Common myeloid progenitor, CD34-positive (primary cell): ENCODE results near the gene ACOX2.

Experiments
- CTCF ChIA-PET: fragments of 350-600 bp; sonication (Branson Sonifier 250); formaldehyde crosslinking; loops from one replicate; lab custom pipeline; 2021; ENCODE audit warnings: antibody characterized with exemption; lab: Charles Lee
- POLR2A ChIA-PET: fragments of 350-600 bp; sonication (Branson Sonifier 250); formaldehyde crosslinking; loops from one replicate; lab custom pipeline; 2021; ENCODE audit warnings: antibody characterized with exemption; lab: Charles Lee
- DNase-seq, 3 donors: peaks; one replicate each; pipeline versions ENCODE4 v3.0.0 to v3.0.0-alpha.2; 2013
- H3K27ac ChIP-seq, 2 experiments: 1 replicate in 1 of 2; 2 replicates in 1 of 2; pipeline ENCODE4 v1.7.0; 2013; ENCODE audit warnings: inconsistent platforms in 2 of 2, low read length in 2 of 2, mild to moderate bottlenecking in 2 of 2, low read depth in 1 of 2, moderate library complexity in 1 of 2; ENCODE audit not compliant: severe bottlenecking in 2 of 2, insufficient read depth in 1 of 2, poor library complexity in 1 of 2
- H3K27me3 ChIP-seq, 5 experiments: replicated peaks in 2 of 5; 1 replicate in 3 of 5; 2 replicates in 2 of 5; pipeline versions ENCODE4 v1.6.1 to v1.7.0; 2013; ENCODE audit warnings: low read length in 4 of 5, mild to moderate bottlenecking in 2 of 5, moderate library complexity in 2 of 5, inconsistent platforms in 1 of 5; ENCODE audit not compliant: insufficient read depth in 5 of 5, control insufficient read depth in 4 of 5
- H3K36me3 ChIP-seq, 4 experiments: 1 replicate in 2 of 4; 2 replicates in 2 of 4; pipeline versions ENCODE4 v1.6.1 to v1.7.0; 2013; ENCODE audit warnings: low read length in 3 of 4, control low read depth in 1 of 4, mild to moderate bottlenecking in 1 of 4; ENCODE audit not compliant: control insufficient read depth in 4 of 4, insufficient read depth in 4 of 4
- H3K4me1 ChIP-seq, 4 experiments: 1 replicate in 3 of 4; 2 replicates in 1 of 4; pipeline versions ENCODE4 v1.6.1 to v1.7.1; 2013; ENCODE audit warnings: low read length in 3 of 4, mild to moderate bottlenecking in 3 of 4, control low read depth in 1 of 4, inconsistent platforms in 1 of 4, moderate library complexity in 1 of 4; ENCODE audit not compliant: control insufficient read depth in 4 of 4, insufficient read depth in 4 of 4; ENCODE audit errors: control extremely low read depth in 1 of 4
- H3K4me3 ChIP-seq, 7 experiments: 1 replicate in 4 of 7; 2 replicates in 3 of 7; pipeline versions ENCODE4 v1.5.1 to v1.7.0; 2013; ENCODE audit warnings: mild to moderate bottlenecking in 7 of 7, low read length in 6 of 7, moderate library complexity in 6 of 7, inconsistent platforms in 2 of 7, low read depth in 2 of 7, control low read depth in 1 of 7; ENCODE audit not compliant: insufficient read depth in 4 of 7, control insufficient read depth in 1 of 7; ENCODE audit errors: extremely low read depth in 1 of 7
- H3K9me3 ChIP-seq, 5 experiments: 1 replicate in 4 of 5; 2 replicates in 1 of 5; pipeline versions ENCODE4 v1.6.1 to v1.7.1; 2013; ENCODE audit warnings: low read length in 4 of 5, mild to moderate bottlenecking in 2 of 5, inconsistent platforms in 1 of 5, low read depth in 1 of 5, moderate library complexity in 1 of 5; ENCODE audit not compliant: control insufficient read depth in 4 of 5, insufficient read depth in 2 of 5; ENCODE audit errors: control extremely low read depth in 1 of 5
- WGBS: methylation state at CpG from one replicate; pipeline ENCODE4 v1.1.5; 2013; ENCODE audit not compliant: insufficient coverage; 5-methylcytosine and 5-hydroxymethylcytosine counted together

Gene ACOX2

DNA sequence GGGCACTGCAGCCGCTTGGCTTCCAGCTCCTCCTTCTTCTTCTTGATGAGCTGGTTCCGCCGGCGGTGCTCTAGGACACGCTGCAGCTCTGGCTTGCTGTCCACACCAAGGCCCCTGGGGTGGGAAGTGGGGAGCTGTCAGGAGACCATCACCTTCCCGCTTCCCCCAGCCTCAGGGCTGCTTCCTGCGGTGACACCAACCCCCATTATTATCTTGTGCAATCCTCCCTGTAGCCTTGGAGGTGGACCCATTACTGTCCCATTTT lies 30.2 kb upstream of the ACOX2 start:
- peaks cover 0 to 2% (median 0%) of the 10 kb centered on the region in 5 experiments for H3K9me3 ChIP-seq
- ChIA-PET CTCF (interaction anchor here (1.4 to 17.5 kb wide), 7 partner anchors 10 to 64 kb away, joined by 3 to 239 read pairs (median 9); partner anchors contain the start of genes ACOX2 and FAM107A), POLR2A (no interaction called here)
- no peak overlapping the region for H3K27ac ChIP-seq
- H3K4me3 ChIP-seq, result no peak overlapping the region
- H3K4me1 ChIP-seq, result no peaks in the 10 kb centered on the region
- H3K36me3 ChIP-seq, result no peaks in the 10 kb centered on the region
- no peaks in the 10 kb centered on the region for H3K27me3 ChIP-seq
- DNase-seq, result no peak
- WGBS, result 83% methylated on average over 5 of the region's 7 CpGs

DNA sequence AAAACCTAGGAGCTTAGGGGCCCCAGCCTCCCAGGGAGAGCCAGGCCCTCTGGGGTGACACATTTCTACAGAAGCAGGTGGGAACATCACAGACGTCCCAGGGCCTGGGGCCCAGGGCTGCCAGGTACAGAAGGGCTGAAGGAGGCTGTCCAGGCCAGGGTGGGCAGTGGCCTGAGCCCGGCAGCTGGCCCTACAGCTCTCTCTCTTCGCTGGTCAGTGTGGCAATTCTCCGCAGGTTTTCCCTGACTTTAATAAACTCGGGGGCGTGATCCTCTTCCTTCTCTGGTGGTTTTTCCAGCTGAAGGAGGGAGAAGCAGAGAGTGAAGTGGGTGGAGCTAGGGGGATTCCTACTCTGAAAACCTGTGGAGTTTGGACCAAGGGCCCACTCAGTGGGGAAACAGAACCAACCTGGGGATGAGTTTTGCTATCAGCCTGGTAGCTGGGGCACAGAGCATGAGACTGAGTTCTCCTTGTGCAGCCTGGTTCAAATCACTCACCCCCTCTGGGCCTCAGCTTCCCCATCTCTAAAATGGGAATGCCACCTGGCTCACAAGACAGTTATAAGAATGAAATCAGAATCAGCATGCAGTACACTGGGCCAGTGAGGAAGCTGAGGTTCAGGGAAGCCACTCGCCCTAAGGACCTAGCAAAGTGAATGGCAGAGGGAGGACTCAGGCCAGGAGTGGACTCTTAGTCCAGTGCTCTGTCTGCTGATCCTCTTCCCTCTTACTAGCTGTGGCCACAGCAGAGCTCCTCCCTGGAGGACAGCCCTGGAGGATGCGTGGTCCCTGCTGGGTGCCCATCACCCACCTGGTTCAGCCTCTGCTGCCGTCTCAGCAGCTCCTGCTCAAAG lies 29.6 kb upstream of the ACOX2 start:
- no peak for DNase-seq
- 95% methylated on average over 8 of the region's 9 CpGs for WGBS
- H3K4me3 ChIP-seq, result no peak overlapping the region
- no peak overlapping the region for H3K27ac ChIP-seq
- no peaks in the 10 kb centered on the region for H3K27me3 ChIP-seq
- no peaks in the 10 kb centered on the region for H3K9me3 ChIP-seq
- H3K4me1 ChIP-seq, result no peaks in the 10 kb centered on the region
- ChIA-PET POLR2A (no interaction called here), CTCF (interaction anchor here (1.4 to 17.5 kb wide), 5 partner anchors 11 to 64 kb away, joined by 3 to 239 read pairs (median 25); partner anchors contain the start of genes ACOX2 and FAM107A)
- no peaks in the 10 kb centered on the region for H3K36me3 ChIP-seq

DNA sequence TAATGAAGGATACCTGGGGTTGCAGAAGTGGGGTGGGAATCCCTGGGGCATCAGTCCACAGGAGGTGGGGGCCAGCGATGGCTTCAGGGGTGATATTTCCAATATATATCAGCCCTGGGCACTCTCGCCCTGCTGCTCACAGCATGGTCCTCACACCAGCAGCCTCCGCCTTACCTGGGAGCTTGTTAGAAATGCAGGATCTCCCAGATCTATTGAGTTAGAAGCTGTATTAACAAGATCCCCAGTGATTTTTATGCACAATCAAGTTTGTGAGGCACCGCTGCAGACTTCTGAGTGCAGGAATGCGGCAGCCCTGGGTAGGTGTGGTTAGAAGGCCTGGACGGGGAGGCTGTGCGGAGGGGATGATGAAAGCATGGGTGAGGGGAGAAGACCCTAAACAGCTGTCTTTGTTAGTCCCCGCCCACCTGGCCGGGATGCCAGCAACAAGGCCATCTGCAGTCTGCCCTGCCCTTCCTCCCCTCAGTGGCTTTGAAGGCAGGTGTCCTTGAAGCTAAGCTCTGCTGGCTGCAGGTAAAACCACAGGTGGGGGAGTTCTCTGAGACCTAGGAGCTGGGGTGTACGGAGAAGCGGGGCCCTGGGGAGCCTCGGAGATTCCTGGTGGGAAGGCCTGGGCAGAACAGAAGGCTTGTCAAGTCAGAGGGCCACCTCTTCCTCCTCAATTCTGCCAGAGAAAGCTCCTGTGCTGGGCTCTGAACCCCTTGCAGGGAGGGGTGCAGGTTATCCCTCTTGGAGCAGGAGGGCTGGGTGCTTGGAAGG lies 28.8 kb upstream of the ACOX2 start:
- no peak for DNase-seq
- no peaks in the 10 kb centered on the region for H3K4me1 ChIP-seq
- no peaks in the 10 kb centered on the region for H3K9me3 ChIP-seq
- ChIA-PET POLR2A (no interaction called here), CTCF (interaction anchor here (2.6 to 17.5 kb wide), 4 partner anchors 10 to 65 kb away, joined by 9 to 239 read pairs (median 32); partner anchors contain the start of gene FAM107A)
- H3K4me3 ChIP-seq, result no peak overlapping the region
- no peaks in the 10 kb centered on the region for H3K36me3 ChIP-seq
- H3K27me3 ChIP-seq, result no peaks in the 10 kb centered on the region
- 98% methylated on average over 9 of the region's 12 CpGs for WGBS
- no peak overlapping the region for H3K27ac ChIP-seq

DNA sequence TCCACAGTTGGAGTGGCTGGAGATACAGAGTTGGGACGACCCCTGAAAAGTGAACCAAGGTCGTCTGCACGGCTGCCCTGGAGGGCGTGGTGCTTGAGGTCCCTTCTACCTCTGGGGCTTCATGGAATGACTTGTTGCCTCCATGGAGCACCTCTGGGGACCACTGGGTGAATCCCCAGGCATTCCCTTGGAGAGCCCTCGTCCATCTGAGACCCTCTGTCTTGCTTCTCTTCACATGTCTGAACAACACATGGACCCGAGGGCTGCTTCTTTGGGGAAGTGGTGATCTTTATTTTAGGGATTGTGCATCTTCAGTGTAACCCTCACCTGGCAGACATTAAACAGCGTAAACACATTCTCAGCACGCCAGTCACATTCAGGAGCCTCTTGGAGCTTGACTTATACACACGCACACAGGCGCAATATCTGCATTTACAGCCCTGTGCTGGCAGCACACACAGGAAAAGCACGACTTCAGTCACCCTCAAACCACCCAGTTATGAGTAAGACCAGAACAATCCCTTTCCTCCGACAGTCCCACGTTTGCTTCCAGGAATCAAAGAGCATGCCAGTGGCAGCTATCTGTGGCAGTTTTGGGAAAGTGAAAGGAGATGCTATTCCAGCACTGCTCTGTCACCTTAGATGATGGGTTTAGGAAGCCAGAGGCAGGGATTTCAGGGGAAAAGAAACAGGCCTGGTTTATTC lies 27.6 kb upstream of the ACOX2 start:
- H3K27me3 ChIP-seq, result no peaks in the 10 kb centered on the region
- CTCF ChIA-PET, result interaction anchor here (1.0 to 17.5 kb wide), 2 partner anchors 66 to 242 kb away, joined by 3 to 239 read pairs; no protein-coding TSS in a partner anchor
- no peaks in the 10 kb centered on the region for H3K4me1 ChIP-seq
- H3K4me3 ChIP-seq, result no peak overlapping the region
- DNase-seq, result no peak
- H3K36me3 ChIP-seq, result no peaks in the 10 kb centered on the region
- H3K27ac ChIP-seq, result no peak overlapping the region
- no peaks in the 10 kb centered on the region for H3K9me3 ChIP-seq
- POLR2A ChIA-PET, result no interaction called here
- 93% methylated on average over 10 of the region's 13 CpGs for WGBS

DNA sequence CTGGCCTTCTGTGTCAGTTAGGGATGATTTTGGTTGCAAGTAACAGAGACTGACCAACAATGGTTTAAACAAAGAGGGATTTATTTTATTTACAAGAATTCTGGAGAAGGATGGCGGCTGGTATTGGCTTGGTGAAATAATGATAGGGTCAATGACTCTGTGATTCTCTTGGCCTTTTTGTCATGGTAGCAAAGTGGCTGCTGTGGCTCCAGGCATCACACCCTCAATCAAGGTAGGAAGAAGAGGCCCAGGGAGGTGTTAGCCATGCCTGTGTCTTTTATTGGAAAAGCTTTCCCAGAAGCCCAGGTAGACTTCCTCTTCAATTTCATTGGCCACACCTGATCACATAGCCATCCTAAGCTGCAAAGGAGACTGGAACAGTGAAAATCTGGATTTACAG lies 27.1 kb upstream of the ACOX2 start:
- no peaks in the 10 kb centered on the region for H3K27me3 ChIP-seq
- H3K4me3 ChIP-seq, result no peak overlapping the region
- CTCF ChIA-PET, result interaction anchor here (1.0 to 17.5 kb wide), 2 partner anchors 67 to 241 kb away, joined by 3 to 239 read pairs; no protein-coding TSS in a partner anchor
- no peaks in the 10 kb centered on the region for H3K4me1 ChIP-seq
- 100% methylated on average over 1 of the region's 1 CpG for WGBS
- H3K9me3 ChIP-seq, result no peaks in the 10 kb centered on the region
- no peak overlapping the region for H3K27ac ChIP-seq
- POLR2A ChIA-PET, result no interaction called here
- H3K36me3 ChIP-seq, result no peaks in the 10 kb centered on the region
- DNase-seq, result no peak

DNA sequence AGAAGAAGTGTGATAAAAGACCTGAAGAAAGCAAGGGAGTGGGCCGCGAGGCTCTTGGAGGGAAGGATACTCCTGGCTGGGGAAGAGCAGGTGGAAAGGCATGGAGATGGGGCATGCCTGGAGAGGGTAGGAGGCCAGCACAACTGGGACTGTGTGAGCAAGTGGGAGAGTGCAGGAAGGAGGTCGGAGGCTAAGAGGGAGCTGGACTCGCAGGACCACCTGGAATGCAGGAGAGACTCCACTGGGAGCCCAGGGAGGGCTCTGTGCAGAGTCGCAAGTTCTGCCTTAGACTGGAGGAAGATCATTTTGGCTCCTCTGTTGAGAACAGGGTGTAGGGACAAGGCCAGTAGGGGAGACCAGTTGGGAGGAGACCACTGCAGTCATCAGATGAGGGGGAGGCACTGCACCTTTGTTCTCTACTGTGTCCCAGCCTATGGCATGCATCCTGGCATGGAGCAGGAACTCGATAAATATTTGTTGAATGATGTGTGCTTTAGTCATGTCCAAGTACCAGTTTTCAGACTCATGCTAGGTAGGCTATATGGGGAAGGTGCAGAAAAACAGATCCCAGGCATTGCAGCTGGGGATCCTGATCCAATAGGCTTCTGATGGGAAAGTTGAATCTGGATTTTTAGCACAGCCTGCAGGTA lies 26.5 kb upstream of the ACOX2 start:
- no peak for DNase-seq
- Histone ChIP-seq H3K27ac (no peak overlapping the region), H3K4me1 (no peaks in the 10 kb centered on the region), H3K36me3 (no peaks in the 10 kb centered on the region), H3K4me3 (no peak overlapping the region), H3K27me3 (no peaks in the 10 kb centered on the region), H3K9me3 (no peaks in the 10 kb centered on the region)
- CTCF ChIA-PET, result interaction anchor here (17.5 kb wide), 1 partner anchor 67 kb away, joined by 239 read pairs; no protein-coding TSS in a partner anchor
- 98% methylated on average over 5 of the region's 6 CpGs for WGBS
- POLR2A ChIA-PET, result no interaction called here
